ENCODE measurements around the gene FBXL13. TPM values are rescaled to one million over a fixed set of nuclear protein-coding genes. Genes with fewer than 3 reads are reported as not detected.

FBXL13 gene
- total RNA-seq = 0.34 and 0.36 TPM in 2 replicates

DNA sequence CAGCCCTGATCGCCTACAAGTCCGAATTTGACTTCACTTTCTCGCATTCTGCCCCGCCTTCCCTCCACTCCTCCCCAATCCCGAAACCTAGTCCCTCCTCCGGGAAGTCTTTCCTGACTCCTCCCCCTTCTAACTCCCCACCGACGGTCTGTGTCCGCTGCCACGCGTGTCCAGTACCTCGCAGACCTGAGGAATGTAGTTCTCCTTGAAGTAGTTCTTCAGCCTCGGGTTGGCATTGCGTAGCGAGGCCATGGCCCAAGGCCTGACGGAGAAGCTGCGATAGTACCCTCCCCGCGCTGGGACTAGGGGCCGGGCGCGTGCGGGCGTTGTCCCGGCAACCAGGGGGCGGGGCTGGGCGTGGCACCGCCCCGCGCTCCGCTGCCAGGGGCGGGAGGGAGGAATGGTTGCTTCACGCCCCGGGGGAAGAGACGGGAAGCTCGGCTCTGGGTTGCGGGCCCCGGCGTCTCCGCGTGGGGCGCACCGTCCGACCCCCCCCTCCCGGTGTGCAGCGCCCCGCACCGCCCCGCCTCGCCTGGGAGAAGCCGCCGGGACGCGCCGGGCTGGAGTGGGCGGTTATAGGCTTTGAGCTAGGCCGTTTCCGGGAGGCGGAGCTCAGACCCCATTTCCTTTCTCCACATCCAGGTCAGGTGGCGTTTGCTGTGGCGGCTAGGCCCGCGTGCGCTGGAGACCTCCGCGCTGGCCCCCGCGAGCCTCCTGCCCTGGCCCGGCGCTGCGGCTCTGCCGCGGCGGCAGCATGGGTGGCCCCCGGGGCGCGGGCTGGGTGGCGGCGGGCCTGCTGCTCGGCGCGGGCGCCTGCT lies at the start of gene FBXL13, which contains the start of gene ARMC10:
Gene FBXL13, minus strand, starts transcription at position 278 of the 818 bp plus-strand sequence.
Gene ARMC10, plus strand, starts transcription at position 622 of the 818 bp plus-strand sequence. Its CDS starts 133 bp downstream, at position 755.

GRCh38 chr7:102912742-102913141 lies 161.9 kb downstream of the FBXL13 start, which contains the start of gene LRRC17:
Gene LRRC17 (plus strand): TSS chr7:102913000. CDS start chr7:102933914, 20,914 bp downstream.

Other genes with a start within 250 kb of the FBXL13 start
- gene LRRC17, start 161.8 kb downstream of the FBXL13 start, total RNA-seq = 0.28 and 0.68 TPM in 2 replicates
- 51.6 and 53.7 TPM in 2 replicates for gene ARMC10, start 344 bp upstream of the FBXL13 start, total RNA-seq
- 2.7 and 10.4 TPM in 2 replicates for gene NAPEPLD, start 74.3 kb upstream of the FBXL13 start, total RNA-seq
- gene PMPCB, start 222.6 kb upstream of the FBXL13 start, total RNA-seq = 34.9 and 42.9 TPM in 2 replicates